ENCODE results near the gene MRPL3.

GRCh38 chr3:131435000-131435399 lies 67.8 kb downstream of the MRPL3 start:
- no peak for TF ChIP-seq CTCF (IDR thresholded peaks at IDR 0.05)
- TF ChIP-seq POLR2A (IDR thresholded peaks at IDR 0.05): no peak
- no peak for TF ChIP-seq POLR2AphosphoS5 (IDR thresholded peaks at IDR 0.05)

Data from upper lobe of left lung (tissue), 4 donors.